ENCODE results near the gene RABEP1.
"Not testable (repeated sequence)": the region's sequence is repeated elsewhere in the genome, so short reads cannot be mapped to it uniquely, and the experiment has no call there.

Gene RABEP1

DNA sequence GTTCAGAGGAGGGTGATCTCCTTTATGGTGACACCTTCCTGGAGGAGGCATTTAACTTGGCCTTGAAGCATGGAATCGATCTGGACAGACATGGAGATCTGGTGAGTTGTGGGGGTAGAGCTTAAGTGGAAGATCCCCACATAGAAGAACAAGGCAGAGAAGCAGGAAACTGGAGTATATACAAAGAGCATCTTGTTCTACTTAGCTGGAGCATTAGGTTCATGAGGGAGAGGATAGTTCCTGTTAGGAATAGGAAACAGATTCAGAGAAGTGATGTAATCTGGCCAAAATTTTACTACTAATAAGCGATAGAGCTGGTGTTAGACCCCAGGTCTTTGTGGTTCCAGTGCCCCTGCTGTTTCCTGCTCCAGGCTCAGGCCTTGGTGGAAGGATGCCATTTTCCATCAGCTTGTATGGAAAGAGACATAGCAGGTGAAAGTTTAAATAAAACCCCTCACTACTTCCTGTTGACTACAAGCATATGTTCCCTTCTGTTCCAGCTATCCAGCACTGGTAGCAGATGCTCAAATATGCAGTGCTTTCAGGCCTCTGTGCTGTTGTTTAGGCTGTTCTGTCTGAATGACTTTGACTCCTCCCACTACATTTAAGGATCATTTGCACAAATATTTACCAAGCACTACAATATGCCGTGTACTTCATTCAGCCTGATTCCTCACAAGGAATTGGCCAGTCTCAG, 147.3 kb downstream of the RABEP1 start:
- DNase-seq: no peak

DNA sequence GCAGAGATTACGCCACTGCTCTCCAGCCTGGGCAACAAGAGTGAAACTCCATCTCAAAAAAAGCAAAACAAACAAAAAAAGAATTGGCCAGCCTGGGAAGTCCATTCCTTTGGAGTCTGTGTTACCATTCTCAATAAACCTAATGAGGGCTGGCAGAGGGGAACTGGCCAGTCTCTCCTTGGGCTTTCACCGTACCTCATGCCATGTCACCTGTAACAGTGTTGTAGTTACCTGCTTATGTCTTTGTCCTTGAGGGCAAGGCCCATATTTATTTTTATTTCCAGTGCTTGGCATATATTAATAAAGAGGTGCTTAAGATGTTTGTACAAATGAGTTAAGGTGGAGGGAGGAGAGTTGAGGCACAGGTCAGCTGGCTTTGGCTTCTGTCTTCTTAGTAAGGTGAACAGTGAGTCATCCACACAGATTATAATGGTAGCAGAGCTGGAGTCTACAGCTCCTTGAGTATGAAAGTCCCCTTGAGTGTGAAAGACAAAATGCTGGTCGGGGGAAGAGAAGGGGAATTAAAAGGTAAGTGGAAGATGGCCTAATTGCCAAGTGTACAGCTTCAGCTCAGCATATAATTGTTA, 148.4 kb downstream of the RABEP1 start:
- no peak for DNase-seq

DNA sequence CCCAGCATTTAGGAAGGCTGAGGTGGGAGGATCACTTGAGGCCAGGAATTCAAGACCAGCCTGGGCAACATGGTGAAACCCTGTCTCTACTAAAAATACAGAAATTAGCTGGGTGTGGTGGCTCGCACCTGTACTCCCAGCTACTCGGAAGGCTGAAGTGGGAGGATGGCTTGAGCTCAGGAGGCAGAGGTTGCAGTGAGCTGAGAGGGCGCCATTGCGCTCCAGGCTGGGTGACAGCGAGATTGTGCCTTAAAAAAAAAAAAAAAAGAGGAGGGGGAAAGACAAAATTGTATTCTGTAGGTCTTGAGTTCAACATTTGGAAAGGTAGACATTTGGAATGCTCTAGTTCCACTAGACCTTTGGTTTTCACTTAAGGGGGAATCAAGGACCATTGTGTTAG, 149.2 kb downstream of the RABEP1 start:
- not testable (repeated sequence) for DNase-seq

DNA sequence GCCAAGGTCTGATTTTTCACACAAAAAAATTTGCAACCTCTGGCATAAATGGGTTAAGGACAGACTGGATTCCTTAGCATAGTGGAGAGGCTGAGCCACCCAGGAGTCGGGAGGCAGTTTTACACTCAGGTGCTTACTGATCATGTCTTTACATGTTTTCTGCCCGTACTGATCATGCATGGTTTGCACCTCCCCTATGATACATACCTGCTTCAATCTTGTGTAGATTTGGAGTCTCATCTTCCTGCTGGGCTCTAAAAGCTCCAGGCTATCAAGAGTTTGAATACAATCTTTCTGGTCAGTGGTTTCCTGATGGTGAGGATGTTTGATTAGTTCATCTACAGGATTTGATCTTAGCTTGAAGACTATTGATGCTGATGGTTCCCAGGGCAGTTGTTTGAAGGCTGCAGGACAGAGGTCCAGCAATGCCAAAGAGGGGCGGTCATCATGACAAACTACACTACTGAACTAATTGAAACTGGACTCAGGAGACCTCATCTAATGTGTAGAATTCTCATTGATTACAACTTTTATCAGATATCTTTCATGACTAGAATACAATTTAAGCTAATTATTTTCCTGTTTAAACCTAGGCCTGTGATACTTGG, 150.0 kb downstream of the RABEP1 start:
- no peak for DNase-seq

DNA sequence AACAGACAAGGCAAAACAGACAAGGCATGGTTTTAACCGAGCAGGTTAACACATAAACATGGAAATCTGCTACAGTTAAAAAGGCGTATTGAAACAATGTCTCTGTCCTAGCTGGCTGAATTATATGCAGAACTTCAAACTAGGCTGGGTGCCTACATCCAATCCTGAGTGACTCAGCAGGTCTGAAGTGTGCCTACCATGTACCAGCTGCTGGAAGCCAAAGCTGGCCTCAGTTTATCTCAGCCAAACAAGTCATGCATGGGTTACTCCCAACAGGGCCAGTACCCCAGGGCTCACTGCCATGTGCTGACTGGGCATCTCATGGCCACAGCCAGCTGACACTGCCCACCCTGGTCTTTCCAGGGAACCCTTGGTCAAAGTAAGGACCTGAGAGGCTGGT, 152.9 kb downstream of the RABEP1 start:
- no peak for DNase-seq
